HG03432 (cell line): ENCODE measurements around the gene ABCA7.

Source experiments
- ATAC-seq: cut with Tn5 transposase; IDR thresholded peaks from one replicate; pipeline ENCODE4 v1.9.1; 2021; ENCODE audit warnings: mild to moderate bottlenecking, moderate library complexity; ENCODE audit not compliant: unreplicated experiment

ABCA7 gene

GRCh38 chr19:1039646-1040475 lies at the start of gene ABCA7:
Gene ABCA7 (plus strand): TSS chr19:1040107. CDS start chr19:1041362, 1,255 bp downstream.
- peak; percentile 75 for ATAC-seq

- no peak for ATAC-seq
Observed at GRCh38 chr19:990119-990571, 49.8 kb upstream of the ABCA7 start.

- ATAC-seq = no peak
Observed at GRCh38 chr19:990746-991145, 49.2 kb upstream of the ABCA7 start.

GRCh38 chr19:991174-991931 lies 48.6 kb upstream of the ABCA7 start:
- no peak for ATAC-seq

- no peak for ATAC-seq
Observed at GRCh38 chr19:991932-992669, 47.8 kb upstream of the ABCA7 start.

GRCh38 chr19:992670-993055 lies 47.2 kb upstream of the ABCA7 start:
- no peak for ATAC-seq

GRCh38 chr19:993361-993830 lies 46.5 kb upstream of the ABCA7 start:
- ATAC-seq = no peak

GRCh38 chr19:993831-994393 lies 46.0 kb upstream of the ABCA7 start:
- no peak for ATAC-seq

GRCh38 chr19:994516-994915 lies 45.4 kb upstream of the ABCA7 start:
- no peak for ATAC-seq

GRCh38 chr19:995051-995827 lies 44.7 kb upstream of the ABCA7 start:
- ATAC-seq = no peak

GRCh38 chr19:996051-996838 lies 43.7 kb upstream of the ABCA7 start:
- ATAC-seq = no peak

- no peak for ATAC-seq
Observed at GRCh38 chr19:998064-998463, 41.8 kb upstream of the ABCA7 start.

GRCh38 chr19:999379-999719 lies 40.6 kb upstream of the ABCA7 start:
- ATAC-seq = no peak

- no peak for ATAC-seq
Observed at GRCh38 chr19:1000095-1000494, 39.8 kb upstream of the ABCA7 start, which contains the start of gene GRIN3B. Gene GRIN3B (plus strand): TSS chr19:1000419. CDS start chr19:1000438, 19 bp downstream.

GRCh38 chr19:1000591-1001537 lies 39.0 kb upstream of the ABCA7 start:
- ATAC-seq = no peak

GRCh38 chr19:1001538-1002166 lies 38.3 kb upstream of the ABCA7 start:
- ATAC-seq = no peak

GRCh38 chr19:1002600-1002999 lies 37.3 kb upstream of the ABCA7 start:
- no peak for ATAC-seq

- no peak for ATAC-seq
Observed at GRCh38 chr19:1003283-1003682, 36.6 kb upstream of the ABCA7 start.
